Vagina (tissue), 2 donors: ENCODE data around the gene TRMU.

Experiments
- CTCF ChIP-seq, 3 experiments: fragments of 450-650 bp in 2 of 3; fragments of 200-600 bp in 1 of 3; sonication (generic) in 1 of 3; IDR thresholded peaks; one replicate each; pipeline ENCODE4 v1.5.1; 2017 to 2019; ENCODE audit warnings: antibody characterized with exemption in 3 of 3, mild to moderate bottlenecking in 2 of 3, moderate library complexity in 2 of 3
- POLR2A ChIP-seq, 2 donors: fragments of 450-650 bp; IDR thresholded peaks; one replicate each; pipeline ENCODE4 v1.6.1; 2017; ENCODE audit warnings: antibody characterized with exemption in 2 of 2, mild to moderate bottlenecking in 2 of 2, moderate library complexity in 2 of 2
- POLR2AphosphoS5 ChIP-seq, 2 donors: sonication (generic); formaldehyde crosslinking; IDR thresholded peaks; one replicate each; pipeline ENCODE4 v1.9.0; 2017; ENCODE audit warnings: antibody characterized with exemption in 2 of 2, mild to moderate bottlenecking in 2 of 2, low read depth in 1 of 2; ENCODE audit not compliant: insufficient read depth in 1 of 2

GRCh38 chr22:46380069-46380468 lies 44.6 kb downstream of the TRMU start:
- no peak for TF ChIP-seq CTCF (IDR thresholded peaks at IDR 0.05)
- no peak for TF ChIP-seq POLR2A (IDR thresholded peaks at IDR 0.05)
- no peak for TF ChIP-seq POLR2AphosphoS5 (IDR thresholded peaks at IDR 0.05; ENCODE audit: insufficient read depth in 1 of 2, low read depth in 1 of 2)
